ENCODE data around the gene BDKRB2. TPM values are rescaled to one million over a fixed set of nuclear protein-coding genes. Genes with fewer than 3 reads are reported as not detected.

The BDKRB2 gene
- polyA plus RNA-seq, 2 of the 4 experiments (the other 2 are of a cell fraction) = 13.9 to 21.6 TPM

DNA sequence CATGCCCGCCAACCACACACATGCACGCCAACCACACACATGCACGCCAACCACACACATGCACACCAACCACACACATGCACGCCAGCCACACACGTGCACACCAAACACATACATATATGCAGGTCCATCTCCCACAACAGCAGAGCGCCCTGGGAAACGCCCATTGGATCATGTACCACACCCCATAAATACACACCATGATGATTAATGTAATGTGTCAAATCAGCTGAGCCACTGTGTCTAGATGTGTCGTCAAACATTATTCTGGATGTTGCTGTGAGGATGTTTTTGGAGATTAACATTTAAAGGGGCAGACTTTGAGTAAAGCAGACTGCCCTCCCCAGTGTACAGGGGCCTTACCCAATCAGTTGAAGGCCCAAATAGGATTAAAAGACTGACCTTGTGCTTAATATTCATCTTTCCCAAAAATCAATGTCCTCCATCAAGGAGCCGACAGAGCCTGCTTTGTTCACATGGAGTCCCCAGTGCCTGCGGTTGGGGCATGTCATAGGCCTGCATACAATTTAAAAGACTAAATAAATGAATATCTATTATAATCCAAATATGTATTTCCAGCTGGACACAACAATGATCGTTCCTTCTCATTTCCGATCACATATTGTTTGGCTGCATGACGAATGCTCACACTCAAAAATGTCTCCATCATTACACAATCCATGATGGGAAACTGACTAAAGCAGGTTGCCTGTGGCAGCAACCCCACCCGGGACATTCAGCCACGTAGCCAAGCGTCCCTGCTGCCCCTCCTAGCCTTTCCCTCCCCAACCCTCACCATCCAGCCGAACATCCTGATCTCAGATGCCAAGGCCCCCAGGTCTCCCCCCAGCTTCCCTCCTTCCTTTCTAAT, 23.2 kb upstream of the BDKRB2 start:
- CTCF ChIA-PET = no interaction called here
- FAIRE-seq (no peak), ATAC-seq (no peak), DNase-seq (ENCODE audit: low read depth in 1 of 2, low spot score in 1 of 2) (no peak)
- Histone ChIP-seq H3K4me2 (no peak overlapping the region), H3K4me3 (no peak overlapping the region), H3K9me3 (peaks cover 5% of the 10 kb centered on the region; the same call in 1 of the 3 replicates), H3K4me1 (no peaks in the 10 kb centered on the region), H3K27ac (no peak overlapping the region)
- 76% methylated on average over 17 of the region's 17 CpGs for WGBS (ENCODE audit: missing lambda C conversion rate)
- TF ChIP-seq CTCF (IDR thresholded peaks at IDR 0.05) = no peak
- TF ChIP-seq EP300 (IDR thresholded peaks at IDR 0.05) = no peak
- TF ChIP-seq BHLHE40 (IDR thresholded peaks at IDR 0.05; ENCODE audit: low read depth, low read length) = no peak
- no peak for TF ChIP-seq FOSB (CRISPR knock-in tag; IDR thresholded peaks at IDR 0.05)
- no peak for TF ChIP-seq ZFP36 (IDR thresholded peaks at IDR 0.05; ENCODE audit: borderline replicate concordance, partially characterized antibody)
- TF ChIP-seq, protein P1, sequence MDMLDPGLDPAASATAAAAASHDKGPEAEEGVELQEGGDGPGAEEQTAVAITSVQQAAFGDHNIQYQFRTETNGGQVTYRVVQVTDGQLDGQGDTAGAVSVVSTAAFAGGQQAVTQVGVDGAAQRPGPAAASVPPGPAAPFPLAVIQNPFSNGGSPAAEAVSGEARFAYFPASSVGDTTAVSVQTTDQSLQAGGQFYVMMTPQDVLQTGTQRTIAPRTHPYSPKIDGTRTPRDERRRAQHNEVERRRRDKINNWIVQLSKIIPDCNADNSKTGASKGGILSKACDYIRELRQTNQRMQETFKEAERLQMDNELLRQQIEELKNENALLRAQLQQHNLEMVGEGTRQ (IDR thresholded peaks at IDR 0.05) = no peak
- TF ChIP-seq EHMT2 (IDR thresholded peaks at IDR 0.05; ENCODE audit: low read depth) = no peak
- POLR2A ChIA-PET = no interaction called here

- TF ChIP-seq KDM5A (IDR thresholded peaks at IDR 0.05) (no peak), RNF2 (IDR thresholded peaks at IDR 0.05; ENCODE audit: borderline replicate concordance, low read depth) (no peak), ZNF302 (CRISPR knock-in tag; IDR thresholded peaks at IDR 0.05) (no peak), HEYL (CRISPR knock-in tag; IDR thresholded peaks at IDR 0.05) (no peak), RCOR1 (IDR thresholded peaks at IDR 0.05; ENCODE audit: low read depth, low read length) (no peak)
- 47% methylated on average over 4 of the region's 4 CpGs for WGBS (ENCODE audit: missing lambda C conversion rate)
- DNase-seq (ENCODE audit: low read depth in 1 of 2, low spot score in 1 of 2) (no peak), FAIRE-seq (no peak), ATAC-seq (no peak)
- no peaks in the 10 kb centered on the region for H3K4me1 ChIP-seq
- no peak overlapping the region for H3K27ac ChIP-seq
- POLR2A ChIA-PET = no interaction called here
- no peak overlapping the region for H3K4me2 ChIP-seq
- no peak overlapping the region for H3K4me3 ChIP-seq
- CTCF ChIA-PET = no interaction called here
- peaks cover 5% of the 10 kb centered on the region; the same call in 1 of the 3 replicates for H3K9me3 ChIP-seq
These were observed 22.1 kb upstream of the BDKRB2 start for GRCh38 chr14:96182546-96182945.

GRCh38 chr14:96184737-96185136, 19.9 kb upstream of the BDKRB2 start:
- peaks cover 4% of the 10 kb centered on the region; the same call in 1 of the 3 replicates for H3K9me3 ChIP-seq
- ATAC-seq = no peak
- CTCF ChIA-PET = interaction anchor here (2.1 kb wide), 1 partner anchor 90 kb away, joined by 11 read pairs; no protein-coding TSS in a partner anchor
- H3K4me3 ChIP-seq = no peak overlapping the region
- H3K27ac ChIP-seq = no peak overlapping the region
- no peak overlapping the region for H3K4me2 ChIP-seq
- no peak for DNase-seq (ENCODE audit: low read depth in 1 of 2, low spot score in 1 of 2)
- 62% methylated on average over 7 of the region's 9 CpGs for WGBS (ENCODE audit: missing lambda C conversion rate)
- POLR2A ChIA-PET = no interaction called here
- FAIRE-seq = no peak
- H3K4me1 ChIP-seq = no peaks in the 10 kb centered on the region
- TF ChIP-seq HDAC2 (IDR thresholded peaks at IDR 0.05) = no peak
- TF ChIP-seq GATA3 (IDR thresholded peaks at IDR 0.05; ENCODE audit: borderline replicate concordance) = no peak
- no peak for TF ChIP-seq ZC3H11A (IDR thresholded peaks at IDR 0.05)
- no peak for TF ChIP-seq SREBF2 (IDR thresholded peaks at IDR 0.05)
- TF ChIP-seq RCOR1 (IDR thresholded peaks at IDR 0.05; ENCODE audit: low read depth, low read length) = no peak
- no peak for TF ChIP-seq MAFK (IDR thresholded peaks at IDR 0.05; ENCODE audit: partially characterized antibody)
- no peak for TF ChIP-seq FOXS1 (CRISPR knock-in tag; IDR thresholded peaks at IDR 0.05)
- no peak for TF ChIP-seq EHMT2 (IDR thresholded peaks at IDR 0.05; ENCODE audit: low read depth)
- no peak for TF ChIP-seq RFX5 (IDR thresholded peaks at IDR 0.05)
- no peak for TF ChIP-seq NR3C1 (IDR thresholded peaks at IDR 0.05)
- TF ChIP-seq ZSCAN20 (CRISPR knock-in tag; IDR thresholded peaks at IDR 0.05) = no peak
- TF ChIP-seq POLR2AphosphoS2 (conservative IDR thresholded peaks at IDR 0.05; ENCODE audit: low read length) = no peak
- TF ChIP-seq, protein P2, sequence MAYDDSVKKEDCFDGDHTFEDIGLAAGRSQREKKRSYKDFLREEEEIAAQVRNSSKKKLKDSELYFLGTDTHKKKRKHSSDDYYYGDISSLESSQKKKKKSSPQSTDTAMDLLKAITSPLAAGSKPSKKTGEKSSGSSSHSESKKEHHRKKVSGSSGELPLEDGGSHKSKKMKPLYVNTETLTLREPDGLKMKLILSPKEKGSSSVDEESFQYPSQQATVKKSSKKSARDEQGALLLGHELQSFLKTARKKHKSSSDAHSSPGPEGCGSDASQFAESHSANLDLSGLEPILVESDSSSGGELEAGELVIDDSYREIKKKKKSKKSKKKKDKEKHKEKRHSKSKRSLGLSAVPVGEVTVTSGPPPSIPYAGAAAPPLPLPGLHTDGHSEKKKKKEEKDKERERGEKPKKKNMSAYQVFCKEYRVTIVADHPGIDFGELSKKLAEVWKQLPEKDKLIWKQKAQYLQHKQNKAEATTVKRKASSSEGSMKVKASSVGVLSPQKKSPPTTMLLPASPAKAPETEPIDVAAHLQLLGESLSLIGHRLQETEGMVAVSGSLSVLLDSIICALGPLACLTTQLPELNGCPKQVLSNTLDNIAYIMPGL (CRISPR knock-in tag; IDR thresholded peaks at IDR 0.05; ENCODE audit: borderline replicate concordance) = no peak
- no peak for TF ChIP-seq KDM5A (IDR thresholded peaks at IDR 0.05)
- TF ChIP-seq JUNB (IDR thresholded peaks at IDR 0.05) = no peak
- no peak for TF ChIP-seq CEBPB (IDR thresholded peaks at IDR 0.05)
- no peak for TF ChIP-seq PHF8 (IDR thresholded peaks at IDR 0.05; ENCODE audit: borderline replicate concordance, low read depth)
- no peak for TF ChIP-seq BCL3 (IDR thresholded peaks at IDR 0.05)
- no peak for TF ChIP-seq KDM1A (IDR thresholded peaks at IDR 0.05; ENCODE audit: low read depth)
